ENCODE data around the gene HNRNPA1. TPM values are rescaled to one million over a fixed set of nuclear protein-coding genes. Genes with fewer than 3 reads are reported as not detected.
"Not testable (repeated sequence)": the region's sequence is repeated elsewhere in the genome, so short reads cannot be mapped to it uniquely, and the experiment has no call there.

Gene HNRNPA1
- total RNA-seq, 1 donor from 2014 or later = 1,804 TPM

DNA sequence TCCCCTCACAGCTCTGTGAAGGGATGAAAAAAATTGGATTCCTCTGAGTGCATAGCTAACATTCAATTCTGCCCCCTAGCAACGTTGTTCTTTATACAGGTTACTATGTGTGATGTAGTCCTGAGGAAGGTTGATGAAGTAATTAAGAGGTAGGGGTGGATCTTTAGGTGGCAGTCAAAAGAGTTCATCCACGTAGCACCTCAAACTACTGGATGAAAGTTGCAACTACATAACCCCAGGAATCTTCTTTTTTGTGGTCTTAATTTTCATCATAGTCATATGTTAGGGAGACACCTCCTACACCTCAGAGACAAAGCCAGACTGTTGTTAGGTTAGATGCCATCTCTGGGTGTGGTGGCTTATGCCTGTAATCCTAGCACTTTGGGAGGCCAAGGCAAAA, 30.5 kb downstream of the HNRNPA1 start:
- Mint-ChIP-seq H3K4me1 (ENCODE audit: unreplicated experiment) (no peaks in the 10 kb centered on the region), H3K27ac (ENCODE audit: unreplicated experiment) (no peak overlapping the region), H3K27me3 (ENCODE audit: unreplicated experiment) (no peaks in the 10 kb centered on the region), H3K4me3 (ENCODE audit: unreplicated experiment) (no peak overlapping the region), H3K36me3 (ENCODE audit: low read depth, unreplicated experiment) (no peaks in the 10 kb centered on the region), H3K9me3 (ENCODE audit: unreplicated experiment) (no peaks in the 10 kb centered on the region)
- no peak for DNase-seq (ENCODE audit: low spot score)
- TF ChIP-seq, protein P1, sequence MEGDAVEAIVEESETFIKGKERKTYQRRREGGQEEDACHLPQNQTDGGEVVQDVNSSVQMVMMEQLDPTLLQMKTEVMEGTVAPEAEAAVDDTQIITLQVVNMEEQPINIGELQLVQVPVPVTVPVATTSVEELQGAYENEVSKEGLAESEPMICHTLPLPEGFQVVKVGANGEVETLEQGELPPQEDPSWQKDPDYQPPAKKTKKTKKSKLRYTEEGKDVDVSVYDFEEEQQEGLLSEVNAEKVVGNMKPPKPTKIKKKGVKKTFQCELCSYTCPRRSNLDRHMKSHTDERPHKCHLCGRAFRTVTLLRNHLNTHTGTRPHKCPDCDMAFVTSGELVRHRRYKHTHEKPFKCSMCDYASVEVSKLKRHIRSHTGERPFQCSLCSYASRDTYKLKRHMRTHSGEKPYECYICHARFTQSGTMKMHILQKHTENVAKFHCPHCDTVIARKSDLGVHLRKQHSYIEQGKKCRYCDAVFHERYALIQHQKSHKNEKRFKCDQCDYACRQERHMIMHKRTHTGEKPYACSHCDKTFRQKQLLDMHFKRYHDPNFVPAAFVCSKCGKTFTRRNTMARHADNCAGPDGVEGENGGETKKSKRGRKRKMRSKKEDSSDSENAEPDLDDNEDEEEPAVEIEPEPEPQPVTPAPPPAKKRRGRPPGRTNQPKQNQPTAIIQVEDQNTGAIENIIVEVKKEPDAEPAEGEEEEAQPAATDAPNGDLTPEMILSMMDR (IDR thresholded peaks at IDR 0.05; ENCODE audit: unreplicated experiment) = no peak

DNA sequence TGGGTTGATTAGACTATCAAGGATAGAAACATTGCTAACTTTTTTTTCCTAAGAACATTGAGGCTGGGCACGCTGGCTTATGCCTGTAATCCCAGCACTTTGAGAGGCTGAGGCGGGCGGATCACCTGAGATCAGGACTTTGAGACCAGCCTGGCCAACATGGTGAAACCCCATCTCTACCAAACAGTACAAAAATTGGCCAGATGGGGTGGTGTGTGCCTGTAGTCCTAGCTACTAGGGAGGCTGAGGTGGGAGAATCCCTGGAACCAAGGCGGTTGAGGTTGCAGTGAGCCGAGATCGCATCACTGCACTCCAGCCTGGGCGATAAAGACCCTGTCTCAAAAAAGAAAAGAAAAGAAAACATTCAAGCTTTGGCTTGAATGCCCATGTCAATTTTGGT, 31.8 kb downstream of the HNRNPA1 start:
- not testable (repeated sequence) for DNase-seq (ENCODE audit: low spot score); H3K4me3 Mint-ChIP-seq (ENCODE audit: unreplicated experiment); H3K4me1 Mint-ChIP-seq (ENCODE audit: unreplicated experiment); H3K9me3 Mint-ChIP-seq (ENCODE audit: unreplicated experiment); H3K27ac Mint-ChIP-seq (ENCODE audit: unreplicated experiment); H3K27me3 Mint-ChIP-seq (ENCODE audit: unreplicated experiment); H3K36me3 Mint-ChIP-seq (ENCODE audit: low read depth, unreplicated experiment)

DNA sequence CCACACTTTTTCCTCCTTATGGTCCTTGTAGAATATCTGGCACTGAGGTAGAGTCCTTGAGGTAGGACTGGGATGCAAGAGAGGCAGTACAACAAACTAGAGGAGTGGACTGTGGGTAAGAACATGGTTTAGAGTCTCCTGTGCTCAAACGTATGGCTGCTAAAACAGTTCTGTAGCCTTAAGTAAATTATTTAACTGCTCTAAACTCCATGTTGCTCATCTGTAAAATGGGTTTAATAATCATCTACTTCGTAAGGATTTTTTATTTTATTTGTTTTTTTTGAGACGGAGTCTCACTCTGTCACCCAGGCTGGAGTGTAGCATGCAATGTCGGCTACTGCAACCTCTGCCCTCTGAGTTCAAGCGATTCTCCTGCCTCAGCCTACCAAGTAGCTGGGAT, 40.8 kb downstream of the HNRNPA1 start:
- H3K4me1 Mint-ChIP-seq (ENCODE audit: unreplicated experiment) = peaks cover 11% of the 10 kb centered on the region
- H3K36me3 Mint-ChIP-seq (ENCODE audit: low read depth, unreplicated experiment) = no peaks in the 10 kb centered on the region
- TF ChIP-seq, protein P1 (IDR thresholded peaks at IDR 0.05; ENCODE audit: unreplicated experiment) = no peak
- no peak overlapping the region for H3K27ac Mint-ChIP-seq (ENCODE audit: unreplicated experiment)
- no peaks in the 10 kb centered on the region for H3K9me3 Mint-ChIP-seq (ENCODE audit: unreplicated experiment)
- H3K4me3 Mint-ChIP-seq (ENCODE audit: unreplicated experiment) = no peak overlapping the region
- DNase-seq (ENCODE audit: low spot score) = no peak
- H3K27me3 Mint-ChIP-seq (ENCODE audit: unreplicated experiment) = peaks cover 2% of the 10 kb centered on the region

DNA sequence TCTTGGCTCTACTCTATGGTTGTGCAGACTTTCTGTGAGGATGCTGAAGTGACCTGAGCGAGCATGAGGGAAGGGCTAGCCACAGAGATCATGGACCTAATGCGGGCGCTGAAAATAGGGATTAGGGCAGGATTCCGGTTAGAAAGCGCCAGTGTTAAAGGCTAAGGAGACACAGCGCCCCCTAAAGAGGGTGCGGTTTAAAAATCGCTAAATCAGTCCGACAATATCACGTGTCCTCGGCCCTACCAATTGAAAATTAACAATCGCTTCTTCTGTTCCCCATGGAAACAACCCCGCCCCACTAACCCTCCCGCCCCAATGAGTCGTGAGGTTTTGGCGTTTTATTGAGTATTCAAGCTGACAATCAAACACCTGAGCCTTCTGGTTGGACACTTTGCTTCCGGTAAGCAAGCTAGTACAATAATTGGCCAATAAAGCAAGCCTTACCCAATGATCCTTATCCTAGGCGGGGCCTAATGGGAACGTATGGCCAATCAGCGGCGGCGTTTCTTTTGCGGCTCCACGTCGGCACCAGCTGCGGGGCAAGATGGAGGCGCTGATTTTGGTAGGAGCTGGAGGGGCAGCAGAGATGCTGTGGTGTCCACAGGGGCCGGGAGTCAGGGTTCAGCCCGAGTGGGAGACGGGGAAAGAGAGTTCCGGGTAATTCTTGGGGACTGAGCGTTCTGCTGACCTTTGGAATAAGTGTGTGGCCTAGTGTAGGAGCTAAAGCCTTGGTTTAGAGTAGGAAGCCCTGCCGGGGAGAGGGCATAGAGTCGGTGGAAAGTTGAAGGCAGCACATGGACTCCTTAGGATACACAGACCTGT, 44.3 kb downstream of the HNRNPA1 start, which contains the start of gene COPZ1:
Gene COPZ1 (plus strand): TSS at position 515 of the 825 bp plus-strand sequence. CDS start 33 bp downstream, at position 548.
- peak; percentile 88 for DNase-seq (ENCODE audit: low spot score)
- TF ChIP-seq, protein P1 (IDR thresholded peaks at IDR 0.05; ENCODE audit: unreplicated experiment) = peak; percentile 82
- peak within 1 kb of the TSS; percentile 99 for H3K4me3 Mint-ChIP-seq (ENCODE audit: unreplicated experiment)
- no peaks in the 10 kb centered on the region for H3K9me3 Mint-ChIP-seq (ENCODE audit: unreplicated experiment)
- peak within 1 kb of the TSS; percentile 99 for H3K27ac Mint-ChIP-seq (ENCODE audit: unreplicated experiment)
- H3K36me3 Mint-ChIP-seq (ENCODE audit: low read depth, unreplicated experiment) = no peaks in the 10 kb centered on the region
- peaks cover 2% of the 10 kb centered on the region for H3K27me3 Mint-ChIP-seq (ENCODE audit: unreplicated experiment)
- H3K4me1 Mint-ChIP-seq (ENCODE audit: unreplicated experiment) = peaks cover 26% of the 10 kb centered on the region

DNA sequence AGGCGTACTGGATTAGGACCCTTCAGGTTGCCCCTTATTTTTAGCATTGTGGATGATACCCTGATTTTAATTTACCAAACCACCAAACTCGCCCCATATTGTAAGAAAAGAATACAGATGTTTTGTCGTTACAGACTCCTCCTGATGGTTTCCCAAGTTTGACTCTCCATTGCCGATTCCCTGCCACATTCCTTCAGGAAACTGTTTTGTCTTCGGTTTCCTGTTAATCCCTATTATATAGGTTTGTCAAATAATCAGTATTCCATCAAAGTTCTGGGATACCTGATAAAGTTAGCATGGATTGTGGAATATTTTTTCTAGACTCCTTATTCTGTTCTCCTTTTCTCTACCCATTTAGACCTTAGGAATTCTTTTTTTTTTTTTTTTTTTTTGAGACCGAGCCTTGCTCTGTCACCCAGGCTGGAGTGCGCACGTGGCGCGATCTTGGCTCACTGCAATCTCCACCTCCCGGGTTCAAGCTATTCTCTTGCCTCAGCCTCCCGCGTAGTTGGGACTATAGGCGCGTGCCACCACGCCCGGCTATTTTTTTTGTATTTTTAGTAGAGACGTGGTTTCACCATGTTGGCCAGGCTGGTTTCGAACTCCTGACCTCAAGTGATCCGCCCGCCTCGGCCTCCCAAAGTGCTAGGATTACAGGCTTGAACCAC, 45.0 kb downstream of the HNRNPA1 start:
- H3K36me3 Mint-ChIP-seq (ENCODE audit: low read depth, unreplicated experiment); H3K9me3 Mint-ChIP-seq (ENCODE audit: unreplicated experiment); H3K27me3 Mint-ChIP-seq (ENCODE audit: unreplicated experiment); DNase-seq (ENCODE audit: low spot score): not testable (repeated sequence)
- Mint-ChIP-seq H3K4me1 (ENCODE audit: unreplicated experiment) (peaks cover 31% of the 10 kb centered on the region), H3K27ac (ENCODE audit: unreplicated experiment) (peak overlapping the region; percentile 99), H3K4me3 (ENCODE audit: unreplicated experiment) (peak overlapping the region; percentile 99)

Data from endothelial cell (in vitro differentiated cells).